ENCODE results near the gene HOXD1.

HOXD1 gene

DNA sequence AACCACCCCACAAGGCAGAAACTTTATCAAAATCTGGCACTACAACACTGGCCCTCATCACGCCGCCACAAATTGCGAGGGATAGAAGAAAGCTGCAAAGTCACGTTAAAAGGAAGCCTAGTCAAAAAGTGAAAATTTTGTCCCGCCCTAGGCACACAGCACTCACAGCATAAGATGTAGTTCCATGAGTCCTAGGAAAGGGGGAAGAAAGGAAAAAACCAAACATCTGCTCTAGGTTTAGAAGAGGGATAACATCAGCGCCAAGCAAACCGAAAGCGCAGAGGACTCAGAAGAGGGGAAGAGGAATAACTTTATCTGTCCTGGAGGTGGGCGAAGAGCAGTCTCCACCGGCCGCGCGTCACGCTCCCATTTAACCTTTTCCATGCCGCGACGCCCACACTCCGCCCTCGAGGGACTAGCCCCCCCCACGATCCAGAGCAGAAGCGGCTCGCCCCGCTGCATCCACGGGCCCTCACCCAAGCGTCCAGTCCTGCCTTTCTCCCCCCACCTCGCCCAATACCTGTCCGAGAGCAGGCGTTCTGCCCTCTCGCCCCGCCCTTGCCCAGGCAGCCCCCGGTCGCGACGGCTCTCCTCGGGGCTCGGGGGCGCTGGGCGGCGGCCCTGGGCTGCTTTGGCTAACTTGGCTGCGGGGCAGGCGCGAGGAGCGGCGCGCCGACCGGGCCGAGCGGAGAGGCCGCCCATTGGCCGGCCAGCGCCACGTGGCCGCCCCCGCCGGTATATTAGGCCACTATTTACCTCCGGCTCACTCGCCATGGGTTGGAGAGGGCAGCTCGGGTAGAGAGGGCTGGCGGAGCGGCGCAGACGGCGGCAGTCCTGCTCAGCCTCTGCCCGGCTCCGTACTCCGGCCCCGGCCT, at the start of gene HOXD1:
Gene HOXD1 (plus strand): TSS at position 770 of the 875 bp plus-strand sequence. CDS start 134 bp downstream, outside the sequence.
- no peak for DNase-seq (ENCODE audit: low read depth)

DNA sequence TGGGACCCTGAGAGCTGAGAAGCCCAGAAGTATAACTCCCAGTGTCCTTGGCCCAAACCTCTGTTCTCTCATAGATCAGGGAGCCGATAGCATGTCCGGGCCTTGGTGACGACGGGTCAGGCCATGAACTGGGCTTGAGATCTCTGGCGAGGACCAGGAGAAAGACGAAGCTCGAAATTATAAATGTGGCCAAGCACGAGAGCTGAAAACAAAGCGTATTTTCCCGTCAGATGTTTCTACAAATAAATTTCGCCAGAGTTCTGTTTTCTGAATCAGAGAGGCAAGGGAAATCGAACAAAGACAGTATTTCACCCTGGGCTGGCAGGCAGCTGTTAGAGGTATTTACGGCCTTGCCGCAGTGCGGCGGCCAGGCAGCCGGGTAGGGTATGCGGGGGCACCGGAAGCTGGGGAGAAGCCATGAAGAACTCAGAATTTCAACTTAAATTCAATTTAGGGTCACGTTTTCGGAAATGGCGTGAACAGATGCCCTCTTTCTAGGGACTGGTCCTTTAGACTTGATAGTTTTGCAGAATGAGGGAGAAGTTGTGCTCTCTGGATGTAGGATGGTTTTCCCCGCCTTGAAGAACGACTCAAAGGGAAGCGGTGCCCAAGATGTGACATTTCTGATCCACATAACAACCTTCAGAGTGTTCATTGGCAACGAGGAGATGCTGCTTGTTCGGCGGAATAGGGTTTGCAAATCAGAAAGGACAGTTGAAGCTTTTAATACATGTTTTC, 49.4 kb upstream of the HOXD1 start:
- no peak for DNase-seq (ENCODE audit: low read depth)

DNA sequence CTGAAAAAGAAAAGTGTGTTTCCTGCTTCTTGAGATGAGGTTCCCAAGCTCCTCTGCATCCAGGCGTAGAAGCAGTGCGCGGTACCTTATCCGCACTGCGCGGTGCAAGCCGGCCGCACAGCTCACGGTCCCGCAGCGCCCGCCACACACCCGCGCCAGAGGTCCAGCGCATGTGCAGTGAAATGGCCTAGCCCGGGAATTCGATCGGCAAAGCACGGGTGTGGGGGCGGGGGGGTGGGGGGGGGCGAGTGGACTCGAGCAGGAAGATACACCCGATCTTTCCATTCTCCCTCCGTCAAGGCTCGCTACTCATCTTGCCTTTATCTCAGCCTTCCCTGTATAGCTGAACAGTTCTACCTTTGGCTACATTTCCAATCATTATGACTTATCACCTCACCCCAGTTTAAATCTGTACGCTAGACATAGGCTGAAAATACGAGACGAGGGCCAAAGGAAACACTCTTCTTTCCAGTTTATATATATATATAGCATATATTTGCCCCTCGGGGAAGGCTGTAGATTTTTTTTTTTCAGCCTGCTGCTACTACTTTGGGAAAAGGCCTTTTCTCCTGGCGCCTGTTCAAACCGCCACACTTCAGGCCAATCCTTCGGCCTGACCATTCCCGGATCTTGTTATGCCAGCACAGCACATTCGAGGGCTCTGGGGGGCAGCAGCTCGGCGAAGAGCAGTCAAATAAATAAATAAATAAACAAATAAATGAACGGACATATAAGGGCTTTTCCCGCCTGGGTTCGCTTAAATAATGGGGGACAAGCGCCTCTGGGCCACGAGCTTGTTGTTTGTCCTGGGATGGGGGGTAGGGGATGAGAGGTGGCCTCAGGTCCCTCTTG, 48.6 kb upstream of the HOXD1 start:
- no peak for DNase-seq (ENCODE audit: low read depth)

DNA sequence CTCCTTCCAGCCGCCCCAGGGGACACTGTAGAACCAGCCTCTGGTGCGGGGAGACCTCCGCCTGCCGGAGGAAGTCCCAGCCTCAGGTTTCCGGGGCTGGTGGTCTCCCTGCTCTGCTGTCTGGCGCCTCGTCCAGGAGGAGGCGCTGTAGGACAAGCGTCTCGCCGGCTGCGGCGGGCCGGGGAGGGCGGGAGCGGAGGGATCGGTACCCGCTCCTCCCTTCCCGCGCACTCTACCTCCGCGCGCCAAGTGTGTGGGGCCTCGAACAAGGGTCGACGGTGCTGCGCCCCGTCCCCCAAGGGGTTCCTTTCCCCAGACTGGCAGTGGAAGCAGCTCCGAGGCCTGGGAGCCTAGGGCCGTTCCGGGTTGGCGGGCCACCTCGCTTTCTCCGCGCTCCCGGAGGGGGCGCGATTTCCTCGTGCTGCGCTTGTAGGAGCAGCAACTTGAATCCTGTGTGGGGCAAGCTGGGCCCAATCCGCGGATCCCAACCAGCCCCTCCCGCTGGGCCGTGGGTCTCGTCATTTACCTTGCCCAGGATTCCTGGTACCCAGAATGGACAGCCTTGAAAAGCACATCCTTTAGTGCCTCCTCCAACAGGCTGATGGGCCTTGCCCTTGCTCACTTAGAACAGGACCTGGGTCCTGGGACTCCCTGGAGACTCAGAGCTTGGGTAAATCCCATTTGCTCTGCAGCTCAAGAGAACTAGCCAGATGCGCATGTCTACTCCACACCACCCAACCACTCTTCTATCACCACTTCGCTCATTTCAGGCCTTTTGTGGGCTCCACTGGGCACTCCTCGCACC, 47.8 kb upstream of the HOXD1 start:
- DNase-seq (ENCODE audit: low read depth): peak; percentile 29

DNA sequence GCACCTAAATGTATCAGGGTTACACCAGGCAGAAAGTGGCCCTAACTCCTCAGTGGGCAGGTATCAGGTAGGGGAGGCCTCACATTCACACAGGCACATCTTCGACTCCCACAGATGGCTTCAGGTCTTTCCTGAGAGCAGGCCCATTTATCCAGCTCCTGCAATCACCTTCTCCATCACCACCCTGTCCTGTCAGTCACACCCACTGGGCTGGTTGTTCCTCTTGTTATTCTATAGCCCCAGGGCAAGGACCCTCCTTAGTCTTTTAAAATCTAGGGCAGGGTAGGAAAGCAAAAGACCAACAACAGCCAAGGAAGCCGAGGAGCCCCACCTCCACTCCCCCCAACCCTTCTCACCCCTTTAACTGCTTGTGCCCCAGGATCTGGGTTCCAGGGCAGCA, 46.2 kb upstream of the HOXD1 start:
- no peak for DNase-seq (ENCODE audit: low read depth)

DNA sequence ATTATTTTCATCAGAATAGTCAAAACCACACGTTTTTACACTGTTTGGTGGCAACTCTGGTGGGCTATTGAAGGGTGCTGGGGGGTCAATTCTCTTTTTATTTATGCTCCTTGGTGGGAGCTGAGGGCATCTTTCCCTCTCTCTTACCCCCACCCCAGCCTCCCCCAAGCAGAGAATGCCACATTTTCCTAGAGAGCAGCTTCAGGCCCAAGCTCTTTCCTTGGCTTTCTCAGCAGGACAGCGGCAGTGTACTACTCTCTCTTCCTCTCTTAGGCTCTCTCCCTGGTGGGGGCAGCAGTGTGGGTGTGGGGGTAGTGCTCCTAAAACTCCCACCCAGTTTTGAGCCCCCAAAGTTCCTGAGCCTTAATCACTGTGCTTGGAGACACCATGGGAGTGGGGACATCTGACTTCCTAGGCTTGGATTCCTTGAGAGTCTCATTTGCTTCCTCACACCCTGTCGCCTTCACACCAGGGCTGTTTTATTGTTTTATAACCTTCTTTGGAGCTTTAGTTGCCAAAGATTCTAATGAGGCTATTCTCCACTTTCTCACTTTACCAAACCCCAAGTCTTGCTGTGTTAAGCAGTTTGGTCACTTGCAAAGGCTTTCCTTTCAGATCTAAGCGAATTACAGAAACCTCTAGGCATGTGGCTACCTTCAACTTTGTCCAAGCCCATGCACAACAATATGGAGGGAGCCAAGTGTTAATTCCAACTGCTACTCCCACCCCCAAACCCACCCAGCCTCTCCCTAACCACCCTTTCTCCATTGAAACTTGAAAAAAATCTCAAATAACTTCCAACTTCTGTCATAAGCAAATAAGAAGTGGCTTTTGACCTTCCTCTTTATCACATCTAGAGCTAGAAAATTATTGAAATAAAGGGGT, 43.1 kb upstream of the HOXD1 start:
- DNase-seq (ENCODE audit: low read depth): no peak

DNA sequence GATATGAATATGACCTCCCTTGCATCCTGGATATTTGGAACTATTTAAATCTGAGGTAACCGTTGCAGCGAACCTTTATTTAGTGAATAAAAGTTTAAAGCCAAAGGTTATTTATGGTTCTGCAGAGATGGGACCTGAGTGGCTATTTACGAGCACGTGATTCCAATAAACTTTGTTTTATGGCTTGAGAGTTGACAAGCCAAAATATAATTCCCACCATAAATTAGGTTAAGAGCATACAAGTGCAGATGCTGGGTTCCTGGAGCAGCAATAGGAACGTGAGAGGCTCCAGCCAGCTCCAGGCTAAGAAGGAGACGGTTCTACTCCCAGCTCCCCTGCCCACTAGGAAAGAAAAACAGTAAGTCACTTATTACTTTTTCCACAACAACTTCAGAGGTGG, 42.4 kb upstream of the HOXD1 start:
- DNase-seq (ENCODE audit: low read depth): no peak

DNA sequence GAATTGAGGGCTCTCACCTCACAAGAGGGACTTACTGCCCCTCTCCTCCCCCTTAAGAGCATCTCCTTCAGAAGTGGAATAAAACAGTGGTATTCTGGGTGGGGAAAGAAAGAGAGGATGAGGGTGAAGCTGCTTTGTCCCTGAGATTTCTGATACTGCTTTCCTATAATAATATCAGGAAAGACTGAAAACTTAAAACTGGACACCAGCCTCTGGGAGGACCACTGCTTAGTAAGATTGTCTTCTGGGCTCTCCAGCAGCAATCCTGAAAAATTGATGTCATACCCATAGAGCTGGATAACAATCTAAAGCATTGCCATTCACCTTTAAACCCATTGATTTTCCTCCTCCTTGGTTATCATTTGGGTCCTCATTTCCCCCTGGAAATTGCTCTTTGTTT, 41.8 kb upstream of the HOXD1 start:
- DNase-seq (ENCODE audit: low read depth): no peak

DNA sequence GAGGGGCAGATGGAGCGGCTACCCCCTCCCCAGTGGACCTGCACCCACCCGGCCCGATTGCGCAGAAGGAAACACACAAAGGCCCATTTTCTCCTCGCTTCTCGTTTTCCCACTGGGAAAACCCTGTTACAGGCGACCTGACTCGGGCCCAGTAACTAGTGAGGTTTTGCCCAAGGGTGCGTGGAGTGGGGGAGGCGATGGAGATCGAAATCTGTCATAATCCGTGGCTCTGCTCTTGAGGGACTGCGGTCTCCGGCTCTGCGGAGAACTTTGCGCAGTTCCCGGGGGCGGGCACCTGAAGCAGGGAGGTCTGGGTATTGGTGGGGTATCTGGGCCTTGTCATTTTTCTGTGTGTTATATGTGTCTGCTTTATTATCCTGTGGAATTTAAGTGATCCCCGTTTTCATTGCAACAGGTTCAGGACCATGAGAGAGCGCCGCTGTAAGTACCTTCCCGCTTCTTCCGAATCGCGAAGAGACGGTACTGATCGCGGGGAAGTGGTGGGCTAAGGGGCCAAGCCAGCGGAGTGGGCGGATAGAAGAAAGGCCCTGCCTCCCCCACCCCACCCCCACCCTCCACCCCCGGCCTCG, 41.2 kb upstream of the HOXD1 start:
- DNase-seq (ENCODE audit: low read depth): no peak

DNA sequence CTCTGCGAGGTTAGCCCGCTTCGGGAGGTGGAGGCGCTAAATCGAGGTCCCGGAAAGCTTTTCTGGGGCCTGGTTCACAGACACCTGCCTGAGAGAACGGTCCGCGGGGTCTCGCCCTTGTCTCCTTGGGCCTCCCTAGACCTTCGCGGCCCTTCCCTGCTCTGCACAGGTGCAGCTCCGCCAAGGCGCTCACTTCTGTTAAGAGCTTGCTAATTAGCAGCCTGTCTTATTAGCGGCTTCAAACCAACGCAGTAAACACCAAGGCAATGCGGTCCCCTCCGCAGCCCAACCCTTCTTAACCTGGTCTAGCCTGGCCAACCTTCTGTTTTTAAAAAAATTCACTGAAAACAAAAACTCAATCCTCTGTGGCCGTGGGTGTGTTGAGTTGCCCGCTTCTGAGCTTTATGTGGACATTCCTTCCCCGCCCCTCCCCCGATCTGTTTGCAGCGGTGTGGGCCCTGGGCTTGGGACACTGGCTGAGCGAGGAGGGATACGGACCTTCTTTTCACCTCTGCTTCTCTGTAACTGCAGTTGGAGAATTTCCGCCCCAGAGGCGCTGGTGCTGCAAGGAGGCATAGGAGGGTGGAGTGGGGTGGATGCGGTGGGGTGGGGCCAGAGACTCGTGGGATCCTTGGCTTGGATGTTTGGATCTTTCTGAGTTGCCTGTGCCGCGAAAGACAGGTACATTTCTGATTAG, 40.5 kb upstream of the HOXD1 start:
- no peak for DNase-seq (ENCODE audit: low read depth)

DNA sequence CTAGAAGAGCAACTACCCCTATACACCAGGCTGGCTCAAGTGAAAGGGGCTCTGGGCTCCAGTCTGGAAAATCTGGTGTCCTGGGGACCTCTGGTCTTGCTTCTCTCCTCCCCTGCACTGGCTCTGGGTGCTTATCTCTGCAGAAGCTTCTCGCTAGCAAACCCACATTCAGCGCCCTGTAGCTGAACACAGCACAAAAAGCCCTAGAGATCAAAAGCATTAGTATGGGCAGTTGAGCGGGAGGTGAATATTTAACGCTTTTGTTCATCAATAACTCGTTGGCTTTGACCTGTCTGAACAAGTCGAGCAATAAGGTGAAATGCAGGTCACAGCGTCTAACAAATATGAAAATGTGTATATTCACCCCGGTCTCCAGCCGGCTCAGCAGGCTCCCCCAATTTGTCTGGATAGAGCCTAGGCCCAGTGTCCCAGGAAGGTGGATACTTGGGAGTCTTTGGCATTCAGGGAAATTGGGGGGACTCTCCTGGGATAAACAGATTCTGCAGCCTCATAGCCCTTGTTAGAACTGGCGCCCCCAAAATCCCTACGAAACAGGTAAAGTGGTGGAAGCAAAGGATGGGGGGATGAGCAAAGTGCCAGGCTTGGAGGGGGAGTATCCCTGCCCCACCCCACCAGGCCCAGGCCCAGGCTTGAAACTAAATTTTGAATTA, 39.6 kb upstream of the HOXD1 start:
- DNase-seq (ENCODE audit: low read depth): no peak

DNA sequence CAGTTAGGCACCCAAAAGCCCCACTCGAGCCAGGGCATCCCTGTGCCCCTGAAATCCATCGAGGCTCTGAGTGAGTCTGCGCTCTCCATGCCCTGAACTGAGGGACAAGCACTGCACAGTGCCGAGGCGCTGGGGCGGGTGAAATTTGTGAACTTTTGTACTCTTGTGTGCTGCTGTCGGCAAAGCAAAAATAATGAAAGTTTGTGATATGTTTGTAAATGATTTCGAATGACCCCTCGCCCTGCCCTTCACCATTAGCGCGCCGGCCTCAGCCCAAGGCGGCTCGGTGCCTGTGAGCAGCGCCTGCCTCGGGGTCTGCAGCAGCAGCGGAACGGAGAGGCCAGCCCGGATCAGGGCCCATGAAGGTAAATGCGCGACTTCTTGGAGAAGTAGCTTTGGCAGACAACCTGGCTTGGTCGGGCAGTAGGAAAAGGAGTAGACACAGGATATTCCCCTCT, 39.0 kb upstream of the HOXD1 start:
- no peak for DNase-seq (ENCODE audit: low read depth)

DNA sequence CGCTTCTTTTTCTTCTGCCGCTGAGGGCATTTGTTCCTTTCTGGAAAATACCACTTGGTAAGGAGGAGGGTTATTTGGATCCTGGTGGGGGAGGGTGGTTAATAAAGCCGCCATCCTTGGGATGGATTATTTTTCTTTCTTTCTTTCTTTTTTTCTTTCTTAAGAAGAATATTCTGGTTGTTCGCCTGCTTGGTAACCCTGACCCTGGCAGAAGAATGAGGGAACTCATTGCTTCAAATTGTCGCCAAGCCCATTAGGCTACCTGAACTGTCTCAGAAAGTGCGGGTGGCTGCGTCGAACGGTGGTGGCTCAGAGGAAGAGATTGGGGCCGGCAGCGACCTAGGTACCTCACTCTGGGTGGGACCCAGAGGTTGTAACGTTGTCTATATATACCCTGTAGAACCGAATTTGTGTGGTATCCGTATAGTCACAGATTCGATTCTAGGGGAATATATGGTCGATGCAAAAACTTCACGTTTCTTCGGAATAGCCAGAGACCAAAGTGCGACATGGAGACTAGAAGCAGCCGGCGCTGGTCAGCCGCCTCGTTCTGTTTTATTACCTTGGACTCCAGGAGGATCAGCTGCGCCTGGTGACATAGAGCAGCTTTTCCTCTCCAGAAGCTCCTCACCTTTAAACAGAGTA, 38.4 kb upstream of the HOXD1 start:
- DNase-seq (ENCODE audit: low read depth): no peak

DNA sequence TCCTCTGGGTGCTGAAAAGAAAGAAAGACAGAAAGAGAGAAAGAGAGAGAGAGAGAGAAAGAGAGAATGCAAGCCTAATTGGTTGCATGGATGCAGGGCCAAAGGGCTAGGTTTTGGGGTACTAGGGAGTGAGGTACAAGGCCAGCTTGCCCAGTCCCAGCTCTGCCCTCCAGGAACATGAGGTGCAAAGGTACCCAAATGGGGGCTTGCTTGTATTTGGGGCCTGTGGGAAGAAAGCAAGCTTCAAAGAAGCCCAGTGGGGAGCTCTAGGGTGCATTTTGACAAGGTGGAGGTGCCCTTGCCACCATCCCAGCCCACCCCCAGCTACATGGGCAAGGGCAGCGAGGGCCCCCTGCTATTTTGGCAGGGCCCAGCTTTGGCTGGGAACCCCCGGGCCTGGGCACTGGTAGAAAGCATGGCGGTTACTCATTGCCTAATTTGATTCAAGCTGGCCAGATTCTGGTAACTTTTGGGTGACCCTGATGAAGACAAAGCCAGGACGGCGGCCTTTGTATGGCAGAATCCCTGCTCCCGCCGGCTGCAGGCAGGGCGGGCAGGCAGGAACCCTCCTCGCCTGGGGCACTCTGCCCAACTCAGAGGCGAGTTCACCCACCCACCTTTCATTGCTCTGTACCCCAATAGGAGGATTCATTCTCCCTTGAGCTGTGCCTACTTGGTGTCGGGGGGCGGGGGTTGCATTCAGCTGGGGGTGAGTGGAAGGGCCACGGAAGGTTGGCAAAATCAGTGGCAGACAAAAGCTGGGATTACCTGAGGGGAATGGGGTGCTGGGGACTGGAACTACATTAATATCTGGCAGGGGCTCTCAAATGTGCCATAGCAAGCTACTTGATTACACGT, 37.7 kb upstream of the HOXD1 start:
- no peak for DNase-seq (ENCODE audit: low read depth)

DNA sequence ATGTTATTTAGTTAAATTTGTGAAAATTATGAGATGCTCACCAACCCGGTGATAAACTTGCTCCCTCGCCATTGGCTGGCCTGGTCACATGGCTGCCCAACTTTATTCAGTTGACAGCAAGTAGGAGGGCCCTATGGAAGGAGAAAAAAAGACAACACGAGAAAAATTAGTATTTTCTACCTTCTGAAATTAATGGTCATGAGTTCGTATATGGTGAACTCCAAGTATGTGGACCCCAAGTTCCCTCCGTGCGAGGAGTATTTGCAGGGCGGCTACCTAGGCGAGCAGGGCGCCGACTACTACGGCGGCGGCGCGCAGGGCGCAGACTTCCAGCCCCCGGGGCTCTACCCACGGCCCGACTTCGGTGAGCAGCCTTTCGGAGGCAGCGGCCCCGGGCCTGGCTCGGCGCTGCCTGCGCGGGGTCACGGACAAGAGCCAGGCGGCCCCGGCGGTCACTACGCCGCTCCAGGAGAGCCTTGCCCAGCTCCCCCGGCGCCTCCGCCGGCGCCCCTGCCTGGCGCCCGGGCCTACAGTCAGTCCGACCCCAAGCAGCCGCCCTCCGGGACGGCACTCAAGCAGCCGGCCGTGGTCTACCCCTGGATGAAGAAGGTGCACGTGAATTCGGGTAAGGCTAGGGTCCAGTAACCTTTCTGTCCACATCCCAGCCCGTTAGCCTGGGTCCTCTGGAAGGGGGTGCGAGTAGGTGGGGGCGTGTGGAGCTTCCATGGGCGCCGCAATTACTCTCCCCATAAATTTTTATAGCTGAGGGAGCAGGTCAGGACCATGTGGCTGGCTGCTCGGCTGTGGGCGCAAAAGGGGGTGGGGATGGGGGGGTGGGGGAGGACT, 36.8 kb upstream of the HOXD1 start, which contains the start of gene HOXD4:
Gene HOXD4 (plus strand): TSS at position 109 of the 846 bp plus-strand sequence. CDS start 84 bp downstream, at position 193.
- DNase-seq (ENCODE audit: low read depth): no peak

All from stimulated activated CD8-positive, alpha-beta memory T cell treated with anti-CD3 and anti-CD28 coated beads, Interleukin-12 subunit alpha, Interleukin-12 subunit beta, amount 100 ng/mL, for 4 hours (primary cell).